Measurements from ENCODE around the gene PPP2R1B.

Gene PPP2R1B

GRCh38 chr11:111730871-111731591 lies 35.2 kb downstream of the PPP2R1B start:
- TF ChIP-seq, protein P1, sequence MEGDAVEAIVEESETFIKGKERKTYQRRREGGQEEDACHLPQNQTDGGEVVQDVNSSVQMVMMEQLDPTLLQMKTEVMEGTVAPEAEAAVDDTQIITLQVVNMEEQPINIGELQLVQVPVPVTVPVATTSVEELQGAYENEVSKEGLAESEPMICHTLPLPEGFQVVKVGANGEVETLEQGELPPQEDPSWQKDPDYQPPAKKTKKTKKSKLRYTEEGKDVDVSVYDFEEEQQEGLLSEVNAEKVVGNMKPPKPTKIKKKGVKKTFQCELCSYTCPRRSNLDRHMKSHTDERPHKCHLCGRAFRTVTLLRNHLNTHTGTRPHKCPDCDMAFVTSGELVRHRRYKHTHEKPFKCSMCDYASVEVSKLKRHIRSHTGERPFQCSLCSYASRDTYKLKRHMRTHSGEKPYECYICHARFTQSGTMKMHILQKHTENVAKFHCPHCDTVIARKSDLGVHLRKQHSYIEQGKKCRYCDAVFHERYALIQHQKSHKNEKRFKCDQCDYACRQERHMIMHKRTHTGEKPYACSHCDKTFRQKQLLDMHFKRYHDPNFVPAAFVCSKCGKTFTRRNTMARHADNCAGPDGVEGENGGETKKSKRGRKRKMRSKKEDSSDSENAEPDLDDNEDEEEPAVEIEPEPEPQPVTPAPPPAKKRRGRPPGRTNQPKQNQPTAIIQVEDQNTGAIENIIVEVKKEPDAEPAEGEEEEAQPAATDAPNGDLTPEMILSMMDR (IDR thresholded peaks at IDR 0.05; ENCODE audit: extremely low read depth, insufficient read depth, missing control alignments): no peak
- in situ Hi-C loops (cut with MboI; ENCODE audit: low pct_unique_long_range_greater_than_20kb, low sequenced_read_pairs, unreplicated experiment): no loop called here
- DNase-seq (ENCODE audit: low spot score): no peak

DNA sequence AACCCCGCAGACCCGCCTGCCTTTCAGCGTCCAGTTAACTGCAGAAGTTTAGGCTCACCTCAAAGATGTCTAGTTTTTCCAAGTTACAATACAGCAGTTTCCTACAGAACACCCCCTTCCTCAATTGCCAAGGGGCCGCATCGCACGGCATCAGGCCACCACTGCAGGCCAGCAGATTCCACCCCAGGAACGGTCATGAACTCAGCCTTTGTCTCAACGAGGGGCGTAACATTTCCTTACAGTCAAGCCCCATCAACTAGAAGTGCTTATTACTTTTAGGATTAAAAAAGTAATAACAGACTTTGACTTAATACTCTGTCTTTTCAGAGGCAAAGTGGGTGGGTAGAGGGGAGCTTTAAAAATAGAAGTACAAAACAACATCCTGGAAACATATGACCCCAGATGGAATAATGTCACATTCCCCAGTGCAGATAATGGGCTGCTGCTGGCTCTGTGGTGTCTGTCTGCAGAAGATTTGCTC lies 36.3 kb downstream of the PPP2R1B start:
- TF ChIP-seq, protein P1 (IDR thresholded peaks at IDR 0.05; ENCODE audit: extremely low read depth, insufficient read depth, missing control alignments): no peak
- no peak for DNase-seq (ENCODE audit: low spot score)
- in situ Hi-C loops (cut with MboI; ENCODE audit: low pct_unique_long_range_greater_than_20kb, low sequenced_read_pairs, unreplicated experiment): no loop called here

DNA sequence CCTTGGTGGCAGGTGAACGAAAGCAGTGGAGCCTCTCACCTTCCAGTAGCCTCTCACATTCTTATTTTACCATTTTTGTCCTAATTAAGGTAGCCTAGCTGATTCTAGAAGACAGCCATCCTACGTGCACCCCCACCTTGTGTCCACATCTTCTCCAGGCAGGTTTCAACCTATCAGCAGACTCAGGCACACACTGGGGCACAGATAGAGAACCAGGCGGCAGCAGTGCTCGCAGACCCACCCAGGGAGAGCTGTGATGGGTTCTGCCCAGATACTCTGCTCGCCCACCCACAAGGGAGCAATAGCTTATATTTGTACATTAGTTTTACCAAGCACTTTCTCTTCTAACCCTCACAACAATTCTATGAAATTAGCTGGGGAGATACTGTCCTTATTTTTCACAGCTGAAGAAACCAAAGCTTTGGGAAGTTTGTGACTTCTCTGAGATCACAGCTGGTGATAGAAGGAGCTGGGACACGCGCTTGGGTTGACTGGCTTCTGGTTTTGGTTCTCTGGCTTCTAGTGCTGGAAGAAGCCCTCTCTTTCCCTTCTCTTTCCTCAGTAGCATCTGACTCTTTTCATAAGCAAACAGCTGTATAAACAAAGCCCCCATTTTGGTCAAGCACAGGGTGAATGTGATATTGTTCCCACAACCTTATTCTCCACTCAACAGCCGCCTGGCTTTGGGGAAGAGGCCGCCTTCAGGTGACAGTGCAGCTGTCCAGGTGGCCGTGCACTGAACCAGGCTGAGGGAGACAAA lies 36.9 kb downstream of the PPP2R1B start:
- DNase-seq (ENCODE audit: low spot score): no peak
- in situ Hi-C loops (cut with MboI; ENCODE audit: low pct_unique_long_range_greater_than_20kb, low sequenced_read_pairs, unreplicated experiment): no loop called here
- TF ChIP-seq, protein P1 (IDR thresholded peaks at IDR 0.05; ENCODE audit: extremely low read depth, insufficient read depth, missing control alignments): no peak

DNA sequence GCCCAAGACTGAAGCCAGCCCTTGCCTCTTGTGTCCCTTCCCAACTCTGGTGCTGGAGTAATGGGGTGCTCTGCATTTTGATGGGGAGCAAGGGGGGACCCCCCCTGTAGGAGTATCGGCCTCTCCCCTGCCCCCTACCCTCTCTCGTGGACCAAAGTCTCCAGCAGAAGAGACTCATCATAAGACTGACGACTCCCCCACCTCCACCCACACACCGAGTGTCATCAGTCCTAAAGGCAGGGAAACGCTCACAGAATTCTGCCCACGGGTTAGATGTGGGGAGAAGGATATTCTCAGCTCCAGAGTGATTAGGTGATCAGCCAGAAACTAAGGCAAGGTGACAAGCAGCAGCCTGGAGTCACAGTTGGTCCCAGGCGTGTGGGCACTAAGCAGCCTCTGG lies 38.8 kb downstream of the PPP2R1B start:
- TF ChIP-seq, protein P1 (IDR thresholded peaks at IDR 0.05; ENCODE audit: extremely low read depth, insufficient read depth, missing control alignments): no peak
- in situ Hi-C loops (cut with MboI; ENCODE audit: low pct_unique_long_range_greater_than_20kb, low sequenced_read_pairs, unreplicated experiment): no loop called here

GRCh38 chr11:111726301-111726713 lies 39.9 kb downstream of the PPP2R1B start:
- in situ Hi-C loops (cut with MboI; ENCODE audit: low pct_unique_long_range_greater_than_20kb, low sequenced_read_pairs, unreplicated experiment): no loop called here
- DNase-seq (ENCODE audit: low spot score): no peak
- TF ChIP-seq, protein P1 (IDR thresholded peaks at IDR 0.05; ENCODE audit: extremely low read depth, insufficient read depth, missing control alignments): no peak

More for the DNA sequence above, 38.8 kb downstream of the PPP2R1B start:
- no peak for DNase-seq (ENCODE audit: low spot score)

DNA sequence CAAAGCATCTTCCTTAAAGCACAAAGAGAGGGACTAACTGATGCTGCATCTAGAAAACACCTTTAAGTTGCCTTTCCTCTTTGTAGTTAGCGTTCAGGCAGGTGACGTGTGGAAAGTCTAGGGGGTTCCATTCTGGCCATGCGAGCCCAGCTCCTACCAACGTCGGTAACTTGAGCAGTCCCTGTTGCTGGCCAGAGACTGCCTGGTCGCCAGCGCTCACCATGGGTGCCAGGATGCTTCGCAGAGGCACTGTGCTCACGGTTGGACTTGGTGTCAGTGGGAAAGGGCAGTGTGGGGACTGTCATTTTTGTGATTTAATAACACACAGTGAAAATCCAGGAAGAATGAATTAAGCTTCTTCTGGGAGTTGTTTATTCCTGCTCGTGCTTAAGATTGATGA lies 40.6 kb downstream of the PPP2R1B start:
- TF ChIP-seq, protein P1 (IDR thresholded peaks at IDR 0.05; ENCODE audit: extremely low read depth, insufficient read depth, missing control alignments): no peak
- in situ Hi-C loops (cut with MboI; ENCODE audit: low pct_unique_long_range_greater_than_20kb, low sequenced_read_pairs, unreplicated experiment): no loop called here
- DNase-seq (ENCODE audit: low spot score): no peak
